GM19043 (cell line): ENCODE results near the gene SFSWAP.
"Not testable (repeated sequence)": the region's sequence is repeated elsewhere in the genome, so short reads cannot be mapped to it uniquely, and the experiment has no call there.

Source experiments
- ATAC-seq: cut with Tn5 transposase; IDR thresholded peaks from one replicate; pipeline ENCODE4 v1.9.1; 2021; ENCODE audit warnings: low read depth; ENCODE audit not compliant: unreplicated experiment

SFSWAP gene

DNA sequence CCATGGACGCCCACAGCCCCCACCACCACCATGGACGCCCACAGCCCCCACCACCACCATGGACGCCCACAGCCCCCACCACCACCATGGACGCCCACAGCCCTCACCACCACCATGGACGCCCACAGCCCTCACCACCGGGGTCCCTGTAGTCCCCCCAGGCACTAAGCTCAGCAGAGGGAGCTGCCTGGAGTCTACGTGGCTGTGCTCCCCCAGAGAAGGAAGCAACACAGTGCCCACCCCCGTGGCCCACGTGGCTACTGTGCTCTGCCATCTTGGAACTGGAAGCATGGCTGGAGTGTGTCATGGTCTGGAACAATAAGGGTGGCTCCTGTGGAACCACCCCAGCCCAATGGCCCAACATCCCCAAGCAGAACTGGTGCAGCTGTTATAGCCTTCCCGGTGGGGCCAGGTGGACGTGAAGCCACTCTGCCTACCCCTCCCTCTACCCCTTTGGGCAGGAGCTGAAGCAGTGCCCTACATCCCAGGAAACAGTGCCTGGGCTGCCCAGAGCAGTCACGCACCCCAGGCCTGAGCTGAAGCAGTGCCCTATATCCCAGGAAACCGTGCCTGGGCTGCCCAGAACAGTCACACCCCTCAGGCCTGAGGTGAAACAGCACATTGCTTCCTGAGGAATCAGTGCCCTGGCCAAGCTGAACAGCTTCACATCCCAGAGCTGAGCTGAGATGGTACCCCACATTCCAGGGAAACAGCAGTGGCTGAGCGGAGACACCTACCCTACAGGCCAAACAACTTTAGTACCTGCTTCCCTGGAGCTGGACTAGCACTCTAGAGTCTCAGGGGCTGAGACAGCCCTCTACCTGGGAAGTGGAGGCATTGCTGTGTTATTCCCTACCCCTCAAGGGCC lies 9.0 kb upstream of the SFSWAP start:
- no peak for ATAC-seq

DNA sequence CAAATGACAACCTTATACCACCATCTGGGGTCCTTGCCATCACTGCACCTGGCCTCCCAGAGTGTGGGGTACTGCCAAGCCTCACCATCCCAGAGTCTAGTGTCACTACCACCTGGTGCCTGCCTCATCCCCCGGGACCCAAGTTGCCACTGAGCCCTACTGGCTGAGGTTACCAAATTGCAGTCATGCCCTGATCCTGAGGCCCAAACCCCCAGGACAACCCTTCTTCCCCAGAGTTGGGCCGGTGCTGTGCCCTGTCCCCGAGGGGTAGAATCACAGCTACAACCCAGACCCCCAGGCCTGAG lies 8.4 kb upstream of the SFSWAP start:
- no peak for ATAC-seq

DNA sequence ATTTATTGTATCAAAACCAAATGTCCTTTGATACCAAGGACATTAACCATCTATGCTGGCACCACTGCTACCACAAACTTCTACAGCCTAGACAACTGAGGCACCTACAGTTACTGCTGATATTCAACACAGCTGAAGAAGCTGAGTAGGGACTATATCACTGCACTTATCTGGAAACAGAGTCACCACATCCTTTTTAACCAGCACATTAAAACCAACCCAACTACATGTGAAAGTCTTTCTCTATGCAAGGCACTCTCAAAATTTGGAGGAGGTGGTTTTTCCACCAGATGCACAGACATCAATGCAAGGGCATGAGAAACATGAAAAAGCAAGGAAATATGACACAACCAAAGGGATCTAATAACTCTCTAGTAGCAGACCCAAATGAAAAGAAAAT lies 7.7 kb upstream of the SFSWAP start:
- ATAC-seq: no peak

DNA sequence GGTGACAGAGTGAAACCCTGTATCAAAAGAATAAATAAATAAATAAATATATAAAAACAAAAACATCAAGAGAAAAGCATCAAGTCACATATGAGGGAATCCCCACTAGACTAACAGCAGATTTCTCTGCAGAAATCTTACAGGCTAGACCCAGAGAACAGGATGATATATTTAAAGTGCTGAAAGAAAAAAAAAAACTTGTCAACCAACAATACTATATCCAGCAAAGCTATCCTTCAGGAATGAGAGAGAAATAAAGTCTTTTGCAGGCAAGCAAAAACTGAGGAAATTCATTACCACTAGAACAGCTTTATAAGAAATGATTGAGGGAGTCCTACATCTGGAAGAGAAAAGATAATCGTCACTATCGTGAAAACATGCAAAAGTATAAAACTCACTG lies 6.4 kb upstream of the SFSWAP start:
- ATAC-seq: no peak

DNA sequence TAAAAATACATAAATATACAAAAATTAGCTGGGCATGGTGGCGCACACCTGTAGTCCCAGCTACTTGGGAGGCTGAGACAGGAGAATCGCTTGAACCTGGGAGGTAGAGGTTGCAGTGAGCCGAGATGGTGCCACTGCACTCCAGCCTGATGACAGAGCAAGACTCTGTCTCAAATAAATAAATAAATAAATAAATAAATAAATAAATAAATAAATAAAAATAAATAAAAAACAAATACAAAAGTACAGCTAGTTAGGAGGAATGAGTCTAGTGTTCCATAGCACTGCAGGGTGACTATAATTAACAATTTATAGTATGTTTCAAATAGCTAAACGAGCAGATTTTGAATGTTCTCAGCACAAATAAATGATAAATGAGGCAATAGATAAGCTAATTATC lies 4.2 kb upstream of the SFSWAP start:
- ATAC-seq: not testable (repeated sequence)

DNA sequence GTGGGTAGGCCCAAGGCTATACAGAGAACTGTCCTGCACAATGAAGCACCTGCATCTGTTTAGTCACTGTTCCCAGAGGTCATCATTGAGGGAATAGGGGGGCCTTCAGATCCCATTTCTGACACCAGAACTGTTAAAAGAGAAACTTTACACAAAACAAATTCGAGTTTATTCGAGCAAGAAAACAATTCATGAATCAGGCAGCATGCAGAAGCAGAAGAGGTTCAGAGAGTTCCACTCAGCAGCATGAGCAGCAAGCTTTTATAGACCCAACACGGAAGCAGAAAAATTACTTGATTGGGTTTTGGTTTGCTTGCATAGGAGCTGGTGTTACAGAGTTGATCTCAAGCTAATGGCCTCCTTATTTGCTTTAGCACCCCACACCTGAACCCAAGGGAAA lies 1.7 kb upstream of the SFSWAP start:
- ATAC-seq: no peak

DNA sequence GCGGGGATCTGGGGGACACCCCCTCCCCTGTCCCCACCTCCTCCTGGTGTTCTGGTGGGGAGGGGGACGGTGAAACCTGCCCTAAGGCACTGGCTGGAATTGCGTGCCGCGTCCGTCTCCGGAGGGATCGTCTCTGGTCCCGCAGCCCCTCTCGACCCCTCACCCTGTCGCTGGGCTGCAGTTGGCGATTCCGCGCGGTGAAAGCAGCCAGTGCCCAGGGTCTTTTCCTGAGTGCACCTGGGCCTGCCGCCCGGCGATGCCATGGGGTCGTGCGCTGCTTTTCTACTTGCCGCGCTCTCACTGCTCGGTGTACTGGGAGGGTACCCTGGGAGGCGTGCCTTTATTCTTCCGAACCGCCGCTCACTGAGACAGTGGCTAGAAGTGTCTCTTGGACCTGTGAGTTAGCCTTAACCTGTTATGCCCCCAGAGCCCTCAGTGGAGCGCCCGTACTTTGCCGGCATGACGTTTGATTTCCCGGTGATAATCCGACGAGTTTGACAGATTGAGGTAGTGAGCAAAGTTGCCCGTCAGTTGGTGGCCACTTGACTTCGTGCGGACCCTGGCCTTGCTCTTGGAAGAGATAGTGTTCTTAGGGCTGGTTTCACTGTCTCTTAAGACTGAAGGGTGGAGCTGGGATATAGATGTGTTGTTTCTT lies 788 bp downstream of the SFSWAP start:
- ATAC-seq: no peak

DNA sequence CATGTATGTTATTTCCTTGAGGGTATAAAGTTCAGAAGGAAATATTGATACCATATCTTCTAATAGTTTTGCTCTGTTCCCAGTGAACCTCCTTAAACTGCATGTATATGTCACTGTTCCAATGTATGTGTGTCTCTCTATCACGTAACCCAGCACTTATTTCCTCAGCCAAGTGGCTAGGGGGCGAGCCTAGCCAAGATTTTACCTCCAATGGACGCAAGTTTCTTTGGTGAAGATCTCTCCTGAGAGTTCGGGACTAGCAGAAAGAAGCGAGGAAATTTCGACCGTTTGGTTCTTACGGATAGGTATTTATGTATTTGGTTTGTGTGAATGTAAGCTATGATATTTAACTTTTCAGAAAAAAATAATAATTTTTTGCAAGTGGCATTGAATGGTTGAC lies 2.5 kb downstream of the SFSWAP start:
- no peak for ATAC-seq

DNA sequence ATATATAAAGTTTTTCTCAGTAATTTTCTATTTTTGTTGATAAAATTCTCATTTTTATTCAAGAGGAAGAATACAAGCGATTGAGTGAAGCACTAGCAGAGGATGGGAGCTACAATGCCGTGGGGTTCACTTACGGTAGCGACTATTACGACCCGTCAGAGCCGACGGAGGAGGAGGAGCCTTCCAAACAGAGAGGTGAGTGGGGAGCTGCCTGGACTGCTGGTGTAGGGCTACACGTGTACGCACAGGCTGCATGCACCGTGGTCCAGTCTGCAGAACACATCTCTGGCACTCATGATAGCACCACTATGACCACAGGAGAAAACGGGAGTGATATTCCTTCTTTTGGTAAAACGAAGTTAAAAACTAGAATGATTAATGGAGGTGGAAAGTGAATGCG lies 3.9 kb downstream of the SFSWAP start:
- ATAC-seq: no peak

DNA sequence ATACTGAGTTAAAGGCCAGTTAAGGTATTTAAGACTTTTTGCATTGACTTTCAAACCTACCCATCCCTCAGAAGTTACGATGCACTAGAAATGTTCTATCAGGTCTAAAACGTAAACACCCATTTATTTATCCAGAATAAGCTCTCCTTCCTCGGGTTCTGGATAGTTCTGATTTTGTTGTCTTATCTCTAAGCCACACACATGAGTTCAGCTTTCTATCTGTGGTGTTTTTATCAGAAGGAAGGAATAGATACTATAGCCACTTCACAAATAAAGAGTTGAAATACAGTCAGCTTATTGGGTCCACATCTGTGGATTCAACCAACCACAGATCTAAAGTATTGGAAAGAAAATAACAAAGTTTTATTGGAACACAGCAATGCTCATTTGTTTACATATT lies 5.4 kb downstream of the SFSWAP start:
- ATAC-seq: no peak

DNA sequence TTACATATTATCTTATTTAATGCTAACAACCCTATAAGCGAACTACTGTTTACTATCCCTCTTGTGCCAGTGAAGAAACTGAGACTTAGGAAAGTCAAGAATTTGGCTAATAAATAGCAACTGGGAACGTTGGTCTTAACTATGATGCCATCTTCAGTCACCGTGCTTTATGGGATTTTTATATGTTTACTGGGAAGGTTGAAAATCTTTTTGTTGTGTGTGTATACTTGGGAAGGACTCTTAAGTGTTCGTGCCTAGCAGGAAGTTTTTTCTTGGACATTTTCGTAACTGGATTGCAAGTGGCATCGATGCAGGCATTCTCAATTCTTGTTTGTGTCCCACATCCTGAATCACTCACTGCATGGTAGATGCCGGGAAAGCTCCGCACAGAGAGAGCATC lies 9.4 kb downstream of the SFSWAP start:
- no peak for ATAC-seq

DNA sequence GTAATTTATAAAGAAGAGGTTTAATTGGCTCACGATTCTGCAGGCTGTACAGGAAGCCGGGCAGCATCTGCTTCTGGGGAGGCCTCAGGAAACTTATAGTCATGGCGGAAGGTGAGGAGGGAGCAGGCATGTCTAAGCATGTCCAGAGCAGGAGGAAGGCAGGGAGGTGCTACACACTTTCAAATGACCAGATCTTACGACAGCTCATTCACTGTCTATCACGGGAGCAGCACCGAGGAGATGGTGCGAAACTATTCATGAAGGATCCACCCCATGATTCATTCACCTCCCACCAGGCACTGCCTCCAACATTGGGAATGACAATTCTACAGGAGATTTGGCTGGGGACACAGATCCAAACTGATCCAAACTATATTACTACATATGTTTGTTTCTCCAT lies 10.0 kb downstream of the SFSWAP start:
- no peak for ATAC-seq

DNA sequence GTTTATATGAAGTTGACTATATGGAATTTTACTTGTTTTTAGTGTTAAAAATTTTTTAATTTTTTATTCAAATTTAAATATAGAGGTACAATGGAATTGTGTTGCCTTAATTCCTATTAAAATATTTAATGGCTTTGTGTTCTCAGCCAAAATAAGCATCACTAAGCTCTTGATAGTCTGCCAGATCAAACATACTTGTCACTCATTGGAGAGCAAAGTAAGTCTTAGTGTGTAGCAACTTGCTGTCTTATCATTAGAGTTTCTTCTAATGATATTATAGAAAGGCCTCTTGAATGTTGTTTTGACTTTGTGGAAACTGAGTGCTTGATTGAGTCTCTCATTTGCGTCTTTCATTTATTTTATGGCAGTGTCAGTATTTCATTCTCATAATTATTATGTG lies 10.7 kb downstream of the SFSWAP start:
- no peak for ATAC-seq

DNA sequence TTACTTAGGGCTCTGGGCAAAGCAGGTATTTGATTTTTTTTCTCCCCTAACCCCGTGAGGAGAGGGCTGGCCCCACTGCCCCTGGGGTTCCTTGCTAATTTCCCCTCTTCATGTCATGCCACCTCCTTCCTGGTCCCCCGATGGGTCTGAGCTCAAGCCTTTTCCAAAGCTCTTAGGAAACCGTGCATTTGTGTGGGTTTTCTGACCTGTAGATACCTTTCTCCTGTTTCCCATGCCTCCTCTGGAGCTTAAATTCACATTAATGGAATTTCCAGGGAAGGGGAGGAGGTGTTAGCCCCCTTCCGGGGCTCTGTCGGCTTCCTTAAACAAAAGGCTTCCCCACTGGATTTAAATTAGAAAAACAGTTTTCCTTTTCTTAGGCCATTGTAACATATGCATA lies 12.6 kb downstream of the SFSWAP start:
- ATAC-seq: no peak

DNA sequence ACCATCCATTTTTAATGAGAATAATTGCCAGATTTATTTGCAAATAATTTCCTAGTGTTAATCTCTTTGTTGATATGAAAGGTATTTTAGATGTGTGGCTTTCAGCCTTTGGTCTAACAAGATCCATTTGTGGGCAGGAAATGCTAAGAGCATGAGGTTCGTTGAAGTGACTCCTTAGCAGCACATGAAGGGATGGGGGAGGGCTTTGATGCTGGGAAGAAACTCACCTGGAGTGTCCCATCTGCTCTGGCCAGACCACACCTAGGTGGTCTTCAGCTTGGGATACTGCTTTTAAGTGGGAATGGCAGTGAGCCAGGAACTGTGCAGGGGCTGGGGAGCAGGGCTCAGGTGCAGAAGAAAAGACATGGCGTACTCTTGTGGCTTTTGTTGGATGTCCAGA lies 13.6 kb downstream of the SFSWAP start:
- ATAC-seq: no peak

DNA sequence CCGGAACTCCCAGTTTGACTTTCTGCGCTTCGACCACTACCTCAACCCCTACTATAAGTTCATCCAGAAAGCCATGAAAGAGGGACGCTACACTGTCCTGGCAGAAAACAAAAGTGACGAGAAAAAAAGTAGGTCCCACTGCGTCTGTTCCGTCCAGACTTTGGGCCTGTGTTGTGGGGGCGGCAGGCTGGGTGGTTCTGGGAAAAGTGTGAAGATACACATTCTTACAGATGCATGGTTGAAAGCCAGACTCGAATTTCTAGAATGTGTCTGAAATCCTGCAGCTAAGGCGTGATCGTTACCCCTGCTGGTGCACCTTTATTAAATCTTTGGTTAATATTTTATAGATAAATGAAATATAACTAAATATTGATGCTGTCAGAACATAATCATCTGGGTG lies 14.6 kb downstream of the SFSWAP start:
- no peak for ATAC-seq

DNA sequence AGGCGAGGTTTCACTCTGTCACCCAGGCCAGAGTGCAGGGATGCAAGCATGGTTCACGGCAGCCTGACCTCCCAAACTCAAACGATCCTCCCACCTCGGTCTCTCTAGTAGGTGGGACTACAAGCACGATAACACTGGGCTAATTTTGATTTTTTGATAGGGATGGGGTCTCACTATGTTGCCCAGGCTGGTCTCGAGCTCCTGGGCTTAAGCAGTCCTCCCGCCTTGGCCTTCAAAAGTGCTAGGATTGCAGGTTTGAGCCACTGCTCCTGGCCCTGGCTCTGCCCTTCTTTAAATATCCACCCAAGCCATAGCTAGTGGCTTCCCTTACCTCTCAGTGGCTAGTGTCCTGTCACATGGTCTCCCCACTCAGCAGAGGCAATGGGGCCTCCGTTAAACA lies 17.8 kb downstream of the SFSWAP start:
- ATAC-seq: no peak

DNA sequence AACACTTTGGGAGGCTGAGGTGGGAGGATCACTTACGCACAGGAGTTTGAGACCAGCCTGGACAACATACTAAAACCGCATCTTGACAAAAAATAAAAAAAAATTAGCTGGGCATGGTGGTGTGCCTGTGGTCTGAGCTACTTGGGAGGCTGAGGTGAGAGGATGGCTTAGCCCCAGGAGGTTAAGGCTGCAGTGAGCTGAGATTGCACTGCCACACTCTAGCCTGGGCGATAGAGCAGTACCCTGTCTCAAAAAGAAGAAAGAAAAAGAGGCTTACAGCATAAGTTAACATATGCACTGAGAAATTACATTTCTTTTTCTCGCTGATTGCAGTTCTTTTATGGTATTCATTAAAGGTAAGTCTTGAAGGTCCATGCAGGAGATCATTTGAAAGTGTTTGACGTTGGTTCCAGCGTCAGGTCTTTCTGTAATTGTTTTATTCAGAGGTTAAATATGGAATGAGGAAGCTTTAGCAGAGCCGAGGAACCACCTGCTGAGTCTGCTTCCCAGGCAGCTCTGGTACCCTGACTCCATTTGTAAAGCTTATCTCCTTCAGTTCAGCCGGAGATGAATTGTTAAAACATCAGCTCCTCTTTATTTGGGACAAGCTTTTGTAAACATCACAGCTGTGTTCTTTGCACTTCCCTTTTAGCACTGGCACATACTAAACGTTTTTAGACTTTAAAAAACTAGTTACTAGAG lies 18.5 kb downstream of the SFSWAP start:
- ATAC-seq: no peak

DNA sequence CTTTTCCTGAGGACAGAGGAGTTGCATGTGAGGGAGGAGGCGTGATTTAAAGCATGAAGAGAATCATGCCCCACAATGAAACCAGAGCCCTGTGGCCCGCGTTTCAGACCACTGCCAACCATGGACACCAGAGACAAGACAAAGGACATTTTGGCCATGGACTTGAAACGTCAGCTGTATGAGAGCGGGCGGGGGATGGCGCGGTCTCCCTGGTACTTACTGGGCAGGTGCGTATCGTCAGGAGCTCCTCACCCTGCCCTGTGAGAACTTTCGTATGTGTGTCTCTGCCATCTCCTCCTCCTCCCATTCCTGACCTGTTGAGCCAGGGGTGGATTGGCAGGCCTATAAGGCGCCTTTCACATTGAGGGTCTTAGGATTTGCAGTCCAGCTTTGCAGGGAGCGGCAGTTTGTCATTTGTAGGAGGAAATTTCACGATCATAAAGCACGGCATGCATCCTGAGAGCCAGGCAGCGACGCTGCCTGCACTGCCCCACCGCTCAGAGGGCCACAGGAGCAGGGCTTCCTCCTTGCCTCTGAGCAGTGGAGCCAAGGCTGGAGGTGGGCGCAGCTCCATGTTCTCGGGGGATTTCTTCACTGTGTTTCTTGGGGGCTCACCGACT lies 22.2 kb downstream of the SFSWAP start:
- ATAC-seq: no peak

DNA sequence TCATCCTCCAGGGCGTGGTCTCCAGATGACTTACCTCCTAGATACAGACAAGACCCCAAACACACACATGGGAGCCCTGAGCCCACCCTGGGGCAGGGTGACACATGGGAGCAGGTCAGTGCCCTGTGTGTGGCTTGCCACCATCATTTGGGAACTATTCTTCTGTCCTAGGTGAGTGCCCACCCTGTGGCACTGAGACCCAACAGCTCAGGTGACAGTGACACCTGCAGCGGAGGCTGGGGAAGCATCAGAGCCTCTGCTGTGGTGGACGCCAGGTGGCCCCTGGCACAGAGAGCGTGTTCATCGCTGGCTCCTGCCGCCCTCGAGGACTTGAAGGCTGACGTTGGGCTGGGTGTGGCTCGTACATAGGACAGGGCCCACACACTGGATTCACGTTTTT lies 23.0 kb downstream of the SFSWAP start:
- ATAC-seq: no peak

DNA sequence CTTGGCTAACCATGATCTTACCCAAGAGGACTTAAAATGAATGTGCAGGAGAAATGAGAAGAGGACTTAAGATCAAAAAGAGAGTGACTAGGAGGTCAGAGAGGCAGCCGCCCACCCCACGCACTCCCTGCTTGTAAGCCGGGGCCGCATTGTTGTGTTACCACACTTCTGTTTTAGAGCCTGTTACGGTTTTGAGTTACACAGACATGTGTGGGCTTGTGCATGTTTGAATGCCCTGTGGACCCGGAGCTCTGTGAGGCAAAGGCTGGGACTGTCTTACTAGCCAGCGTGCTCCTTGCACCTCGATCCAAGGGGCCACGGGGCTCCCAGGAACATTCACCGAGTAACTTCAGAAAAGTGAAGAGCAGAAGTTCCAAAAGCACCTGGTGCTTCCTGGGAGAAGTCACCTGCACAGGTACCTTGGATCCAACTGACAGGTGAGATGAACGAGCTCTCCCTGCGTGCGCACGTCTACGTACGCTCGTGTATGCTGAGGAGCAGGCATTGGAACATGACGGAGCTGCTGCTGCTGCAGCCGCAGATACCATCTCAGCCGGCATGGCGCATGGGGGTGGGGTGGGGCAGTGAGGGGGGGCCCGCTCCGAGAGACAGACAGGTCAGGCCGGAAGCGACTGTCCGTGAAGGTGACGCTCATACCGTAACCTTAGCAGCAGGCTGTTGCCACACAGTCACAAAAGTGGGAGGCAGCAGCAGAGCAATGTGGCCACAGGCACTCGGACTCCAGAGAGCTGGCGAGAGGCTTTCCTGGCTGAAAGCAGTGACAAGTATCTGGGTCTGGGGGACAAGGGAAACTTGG lies 23.7 kb downstream of the SFSWAP start:
- ATAC-seq: no peak
